SK-N-SH treated with all-trans-retinoic acid at 6 μM for 48 hours (cell line): ENCODE results near the gene POLR2F.

Experiments used
- PATZ1 ChIP-seq: fragments of 250-450 bp; sonication (Bioruptor Pico); IDR thresholded peaks from 2 replicates; pipeline ENCODE4 v1.8.0; 2020; ENCODE audit warnings: mild to moderate bottlenecking, moderate library complexity, borderline replicate concordance
- POU6F1 ChIP-seq: fragments of 250-450 bp; sonication (Bioruptor Pico); IDR thresholded peaks from 2 replicates; pipeline ENCODE4 v1.8.0; 2021; ENCODE audit warnings: low read depth, mild to moderate bottlenecking, moderate library complexity, borderline replicate concordance
- TOX ChIP-seq: fragments of 250-450 bp; sonication (Bioruptor Pico); IDR thresholded peaks from 2 replicates; pipeline ENCODE4 v1.8.0; 2021; ENCODE audit warnings: mild to moderate bottlenecking, moderate library complexity, borderline replicate concordance
- ZNF70 ChIP-seq: fragments of 450-650 bp; formaldehyde crosslinking; IDR thresholded peaks from 2 replicates; pipeline ENCODE4 v1.5.0; 2020; ENCODE audit warnings: mild to moderate bottlenecking, moderate library complexity

- TF ChIP-seq PATZ1 (CRISPR knock-in tag) (no peak), POU6F1 (CRISPR knock-in tag) (no peak), ZNF70 (no peak), TOX (CRISPR knock-in tag) (no peak)
These were observed 30.6 kb downstream of the POLR2F start, which contains the start of gene SOX10 for GRCh38 chr22:37983860-37984791.
